K562 (cell line): ENCODE data around the gene KISS1R. TPM values are rescaled to one million over a fixed set of nuclear protein-coding genes. Genes with fewer than 3 reads are reported as not detected.
A peak's percentile ranks its signal among the peaks of the same experiment; 100 is the strongest.

Experiments
- BCOR ChIP-seq: fragments of 450-650 bp; IDR thresholded peaks from 2 replicates; pipeline ENCODE4 v1.6.1; 2016
- CBX3 ChIP-seq, 2 experiments: IDR thresholded peaks; 1 replicate in 1 of 2; 2 replicates in 1 of 2; pipeline ENCODE4 v1.6.1; 2012; ENCODE audit warnings: inconsistent platforms in 2 of 2, low read length in 2 of 2, borderline replicate concordance in 1 of 2, control low read depth in 1 of 2
- CREM ChIP-seq: IDR thresholded peaks from 2 replicates; pipeline ENCODE4 v1.6.1; 2014; ENCODE audit warnings: antibody characterized with exemption, low read depth
- HLTF ChIP-seq: fragments of 450-650 bp; IDR thresholded peaks from 2 replicates; pipeline ENCODE4 v1.6.1; 2016
- HMG20B ChIP-seq: fragments of 250-450 bp; sonication (Bioruptor Pico); IDR thresholded peaks from 2 replicates; pipeline ENCODE4 v1.5.0; 2021; ENCODE audit warnings: mild to moderate bottlenecking
- L3MBTL2 ChIP-seq: fragments of 450-650 bp; IDR thresholded peaks from 2 replicates; pipeline ENCODE4 v1.6.1; 2016; ENCODE audit warnings: mild to moderate bottlenecking, moderate library complexity
- NCOA2 ChIP-seq, 2 experiments: fragments of 450-650 bp; IDR thresholded peaks; 2 replicates each; pipeline ENCODE4 v1.6.1; 2018; ENCODE audit warnings: mild to moderate bottlenecking in 2 of 2, moderate library complexity in 1 of 2; ENCODE audit not compliant: partially characterized antibody in 2 of 2
- PCBP1 ChIP-seq: fragments of 200-400 bp; formaldehyde crosslinking; IDR thresholded peaks from 2 replicates; pipeline ENCODE4 v1.6.1; 2018; ENCODE audit warnings: mild to moderate bottlenecking, low read depth, low read length; ENCODE audit not compliant: poor library complexity, severe bottlenecking
- RAD51 ChIP-seq: fragments of 450-650 bp; IDR thresholded peaks from 2 replicates; pipeline ENCODE4 v1.7.1; 2016; ENCODE audit warnings: low read depth, mild to moderate bottlenecking, borderline replicate concordance
- SMC3 ChIP-seq: conservative IDR thresholded peaks from 2 replicates; pipeline ENCODE4 v1.6.1; 2011; ENCODE audit warnings: low read depth, low read length, improper control_type of control experiment; ENCODE audit not compliant: insufficient read depth
- STAT5A ChIP-seq: IDR thresholded peaks from 2 replicates; pipeline ENCODE4 v1.6.1; 2012; ENCODE audit warnings: low read length, inconsistent platforms, borderline replicate concordance
- ZBTB17 ChIP-seq: fragments of 450-650 bp; formaldehyde crosslinking; IDR thresholded peaks from 2 replicates; pipeline ENCODE4 v1.4.0; 2020; ENCODE audit warnings: mild to moderate bottlenecking
- ZNF23 ChIP-seq: fragments of 250-450 bp; sonication (Bioruptor Pico); IDR thresholded peaks from 2 replicates; pipeline ENCODE4 v1.4.0; 2020; ENCODE audit warnings: mild to moderate bottlenecking
- ZNF507 ChIP-seq: conservative IDR thresholded peaks from 2 replicates; pipeline ENCODE4 v1.6.1; 2017; ENCODE audit warnings: missing genetic modification characterization, missing compliant biosample characterization
- polyA plus RNA-seq, 8 experiments: library from polyadenylated mRNA; depleted of rRNA in 4 of 8; stranded (reverse) in 5 of 8; unstranded in 3 of 8; fragments of >200 nt; fragmentation: Nextera tagmentation in 2 of 8; fragmentation: Illumina TruSeq in 1 of 8; extraction: Ambion mirVana in 2 of 8; extraction: Trizol in 1 of 8; gene quantifications; 2 replicates each; pipeline versions ENCODE4 v1.2.1 to v1.2.3, GENCODE V29; 2011 to 2014; ENCODE audit warnings: inconsistent platforms in 1 of 8, missing spikeins in 1 of 8
- total RNA-seq, 7 experiments: library from RNA; depleted of rRNA in 6 of 7; stranded (reverse); fragments of >200 nt in 6 of 7; fragmentation: Illumina TruSeq in 2 of 7; extraction: Trizol in 2 of 7; gene quantifications; 2 replicates each; pipeline versions ENCODE4 v1.2.1 to v1.2.3, GENCODE V29; 2011 to 2021; ENCODE audit warnings: low replicate concordance in 1 of 7
- TF ChIP-seq, protein P1 (sequence below): fragments of 200-800 bp; sonication (Bioruptor generic); IDR thresholded peaks from 2 replicates; pipeline ENCODE4 v1.6.1; 2017; ENCODE audit warnings: missing genetic modification characterization, missing compliant biosample characterization
- TF ChIP-seq, protein P2 (sequence below): fragments of 450-650 bp; IDR thresholded peaks from 2 replicates; pipeline ENCODE4 v1.6.1; 2017; ENCODE audit warnings: antibody characterized with exemption, mild to moderate bottlenecking
- TF ChIP-seq, protein P3 (sequence below), 2 experiments: fragments of 150-350 bp in 1 of 2; IDR thresholded peaks; 2 replicates each; pipeline ENCODE4 v1.6.1; 2012 to 2016; ENCODE audit warnings: low read depth in 2 of 2, low read length in 2 of 2, mild to moderate bottlenecking in 1 of 2, moderate library complexity in 1 of 2

KISS1R gene
- total and polyA plus RNA-seq, 9 of the 15 experiments (the other 6 are each of a cell fraction or from before 2014, with no cell fraction given), result 0.37 to 39.4 (median 2.0) TPM

DNA sequence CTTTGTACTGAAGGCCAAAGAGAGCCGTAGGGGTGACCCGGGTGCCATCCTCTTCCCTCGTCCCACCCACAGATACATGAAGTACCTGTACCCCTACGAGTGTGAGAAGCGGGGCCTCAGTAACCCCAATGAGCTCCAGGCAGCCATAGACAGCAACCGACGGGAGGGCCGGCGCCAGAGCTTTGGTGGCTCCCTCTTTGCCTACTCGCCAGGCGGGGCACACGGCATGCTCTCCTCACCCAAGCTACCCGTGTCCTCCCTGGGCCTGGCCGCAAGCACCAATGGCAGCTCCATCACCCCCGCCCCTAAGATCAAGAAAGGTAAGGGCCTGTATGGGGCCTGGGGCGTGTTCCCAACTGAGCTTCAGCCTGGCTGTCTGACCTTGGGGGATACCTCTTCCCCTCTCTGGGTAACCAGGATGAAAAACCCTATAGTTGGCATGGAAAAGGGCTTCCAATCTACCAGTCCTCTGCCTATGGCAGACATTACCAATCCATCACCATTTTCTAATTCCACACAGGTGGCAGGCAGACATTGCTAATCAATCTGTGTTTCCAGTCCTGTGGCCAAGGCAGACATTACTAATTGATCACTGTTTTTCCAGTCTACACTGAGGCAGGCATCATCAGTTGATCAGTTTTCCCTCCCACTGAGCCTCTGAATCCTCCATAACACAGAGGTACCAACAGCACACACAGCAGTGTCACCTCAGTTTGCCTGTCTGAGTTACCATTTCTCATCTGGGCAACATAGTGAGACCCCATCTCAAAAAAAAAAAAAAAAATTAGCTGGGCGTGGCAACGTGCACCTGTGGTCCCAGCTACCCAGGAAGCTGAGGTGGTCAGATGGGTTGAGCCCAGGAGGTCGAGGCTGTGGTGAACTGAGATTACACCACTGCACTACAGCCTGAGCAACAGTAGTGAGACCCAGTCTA, 47.9 kb downstream of the KISS1R start (continued):
- TF ChIP-seq CREM, result 0 out of 2 replicates have a peak, but pooled peaks have one; percentile 10
- TF ChIP-seq HMG20B (CRISPR knock-in tag), result no peak
- TF ChIP-seq BCOR, result peak; percentile 91
- TF ChIP-seq CBX3 (IDR thresholded peaks at IDR 0.05; ENCODE audit: borderline replicate concordance in 1 of 2, low read length in 2 of 2), result peak in 1 of 2 experiments; percentile 86; a peak in 2 of 3 replicates
- TF ChIP-seq, protein P1, sequence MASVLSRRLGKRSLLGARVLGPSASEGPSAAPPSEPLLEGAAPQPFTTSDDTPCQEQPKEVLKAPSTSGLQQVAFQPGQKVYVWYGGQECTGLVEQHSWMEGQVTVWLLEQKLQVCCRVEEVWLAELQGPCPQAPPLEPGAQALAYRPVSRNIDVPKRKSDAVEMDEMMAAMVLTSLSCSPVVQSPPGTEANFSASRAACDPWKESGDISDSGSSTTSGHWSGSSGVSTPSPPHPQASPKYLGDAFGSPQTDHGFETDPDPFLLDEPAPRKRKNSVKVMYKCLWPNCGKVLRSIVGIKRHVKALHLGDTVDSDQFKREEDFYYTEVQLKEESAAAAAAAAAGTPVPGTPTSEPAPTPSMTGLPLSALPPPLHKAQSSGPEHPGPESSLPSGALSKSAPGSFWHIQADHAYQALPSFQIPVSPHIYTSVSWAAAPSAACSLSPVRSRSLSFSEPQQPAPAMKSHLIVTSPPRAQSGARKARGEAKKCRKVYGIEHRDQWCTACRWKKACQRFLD, result no peak
- TF ChIP-seq ZNF507 (tag), result no peak
- TF ChIP-seq SMC3, result no peak
- TF ChIP-seq STAT5A, result no peak
- no peak for TF ChIP-seq NCOA2 (IDR thresholded peaks at IDR 0.05; ENCODE audit: partially characterized antibody in 2 of 2)
- TF ChIP-seq, protein P2, sequence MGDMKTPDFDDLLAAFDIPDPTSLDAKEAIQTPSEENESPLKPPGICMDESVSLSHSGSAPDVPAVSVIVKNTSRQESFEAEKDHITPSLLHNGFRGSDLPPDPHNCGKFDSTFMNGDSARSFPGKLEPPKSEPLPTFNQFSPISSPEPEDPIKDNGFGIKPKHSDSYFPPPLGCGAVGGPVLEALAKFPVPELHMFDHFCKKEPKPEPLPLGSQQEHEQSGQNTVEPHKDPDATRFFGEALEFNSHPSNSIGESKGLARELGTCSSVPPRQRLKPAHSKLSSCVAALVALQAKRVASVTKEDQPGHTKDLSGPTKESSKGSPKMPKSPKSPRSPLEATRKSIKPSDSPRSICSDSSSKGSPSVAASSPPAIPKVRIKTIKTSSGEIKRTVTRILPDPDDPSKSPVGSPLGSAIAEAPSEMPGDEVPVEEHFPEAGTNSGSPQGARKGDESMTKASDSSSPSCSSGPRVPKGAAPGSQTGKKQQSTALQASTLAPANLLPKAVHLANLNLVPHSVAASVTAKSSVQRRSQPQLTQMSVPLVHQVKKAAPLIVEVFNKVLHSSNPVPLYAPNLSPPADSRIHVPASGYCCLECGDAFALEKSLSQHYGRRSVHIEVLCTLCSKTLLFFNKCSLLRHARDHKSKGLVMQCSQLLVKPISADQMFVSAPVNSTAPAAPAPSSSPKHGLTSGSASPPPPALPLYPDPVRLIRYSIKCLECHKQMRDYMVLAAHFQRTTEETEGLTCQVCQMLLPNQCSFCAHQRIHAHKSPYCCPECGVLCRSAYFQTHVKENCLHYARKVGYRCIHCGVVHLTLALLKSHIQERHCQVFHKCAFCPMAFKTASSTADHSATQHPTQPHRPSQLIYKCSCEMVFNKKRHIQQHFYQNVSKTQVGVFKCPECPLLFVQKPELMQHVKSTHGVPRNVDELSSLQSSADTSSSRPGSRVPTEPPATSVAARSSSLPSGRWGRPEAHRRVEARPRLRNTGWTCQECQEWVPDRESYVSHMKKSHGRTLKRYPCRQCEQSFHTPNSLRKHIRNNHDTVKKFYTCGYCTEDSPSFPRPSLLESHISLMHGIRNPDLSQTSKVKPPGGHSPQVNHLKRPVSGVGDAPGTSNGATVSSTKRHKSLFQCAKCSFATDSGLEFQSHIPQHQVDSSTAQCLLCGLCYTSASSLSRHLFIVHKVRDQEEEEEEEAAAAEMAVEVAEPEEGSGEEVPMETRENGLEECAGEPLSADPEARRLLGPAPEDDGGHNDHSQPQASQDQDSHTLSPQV, result no peak
- TF ChIP-seq PCBP1, result no peak
- TF ChIP-seq L3MBTL2, result peak; percentile 37; the same call in 1 of the 2 replicates
- peak; percentile 97 for TF ChIP-seq ZBTB17 (CRISPR knock-in tag)
- 0 out of 2 replicates have a peak, but pooled peaks have one; percentile 11 for TF ChIP-seq RAD51
- TF ChIP-seq, protein P3, sequence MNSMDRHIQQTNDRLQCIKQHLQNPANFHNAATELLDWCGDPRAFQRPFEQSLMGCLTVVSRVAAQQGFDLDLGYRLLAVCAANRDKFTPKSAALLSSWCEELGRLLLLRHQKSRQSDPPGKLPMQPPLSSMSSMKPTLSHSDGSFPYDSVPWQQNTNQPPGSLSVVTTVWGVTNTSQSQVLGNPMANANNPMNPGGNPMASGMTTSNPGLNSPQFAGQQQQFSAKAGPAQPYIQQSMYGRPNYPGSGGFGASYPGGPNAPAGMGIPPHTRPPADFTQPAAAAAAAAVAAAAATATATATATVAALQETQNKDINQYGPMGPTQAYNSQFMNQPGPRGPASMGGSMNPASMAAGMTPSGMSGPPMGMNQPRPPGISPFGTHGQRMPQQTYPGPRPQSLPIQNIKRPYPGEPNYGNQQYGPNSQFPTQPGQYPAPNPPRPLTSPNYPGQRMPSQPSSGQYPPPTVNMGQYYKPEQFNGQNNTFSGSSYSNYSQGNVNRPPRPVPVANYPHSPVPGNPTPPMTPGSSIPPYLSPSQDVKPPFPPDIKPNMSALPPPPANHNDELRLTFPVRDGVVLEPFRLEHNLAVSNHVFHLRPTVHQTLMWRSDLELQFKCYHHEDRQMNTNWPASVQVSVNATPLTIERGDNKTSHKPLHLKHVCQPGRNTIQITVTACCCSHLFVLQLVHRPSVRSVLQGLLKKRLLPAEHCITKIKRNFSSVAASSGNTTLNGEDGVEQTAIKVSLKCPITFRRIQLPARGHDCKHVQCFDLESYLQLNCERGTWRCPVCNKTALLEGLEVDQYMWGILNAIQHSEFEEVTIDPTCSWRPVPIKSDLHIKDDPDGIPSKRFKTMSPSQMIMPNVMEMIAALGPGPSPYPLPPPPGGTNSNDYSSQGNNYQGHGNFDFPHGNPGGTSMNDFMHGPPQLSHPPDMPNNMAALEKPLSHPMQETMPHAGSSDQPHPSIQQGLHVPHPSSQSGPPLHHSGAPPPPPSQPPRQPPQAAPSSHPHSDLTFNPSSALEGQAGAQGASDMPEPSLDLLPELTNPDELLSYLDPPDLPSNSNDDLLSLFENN (IDR thresholded peaks at IDR 0.05; ENCODE audit: low read depth in 2 of 2, low read length in 2 of 2), result peak in 1 of 2 experiments; percentile 88; a peak in 2 of 4 replicates
- TF ChIP-seq ZNF23 (CRISPR knock-in tag), result peak; percentile 96
- TF ChIP-seq HLTF, result peak; percentile 25; the same call in 1 of the 2 replicates
